Measurements from ENCODE around the gene FBXL7. TPM values are rescaled to one million over a fixed set of nuclear protein-coding genes. Genes with fewer than 3 reads are reported as not detected.

FBXL7 gene
- total and polyA plus RNA-seq, 2 experiments from 2014 or later = 4.5 to 15.2 TPM

GRCh38 chr5:15885156-15885555 lies 385.2 kb downstream of the FBXL7 start:
- no peaks in the 10 kb centered on the region for H3F3A ChIP-seq (replicated peaks; ENCODE audit: low read depth)
- no peaks in the 10 kb centered on the region for H3K4me1 ChIP-seq (ENCODE audit: insufficient read depth)
- peaks cover 4% of the 10 kb centered on the region; the same call in 2 of the 3 replicates for H3K9me3 Mint-ChIP-seq
- no peaks in the 10 kb centered on the region for H3K79me2 ChIP-seq (replicated peaks; ENCODE audit: insufficient read depth)
- DNase-seq (ENCODE audit: low spot score) (no peak), ATAC-seq (no peak)
- H3K4me3 Mint-ChIP-seq = no peak overlapping the region
- peaks cover 4% of the 10 kb centered on the region; the same call in 1 of the 3 replicates for H3K36me3 Mint-ChIP-seq (ENCODE audit: low read depth)
- no peaks in the 10 kb centered on the region for H3K27me3 ChIP-seq (ENCODE audit: insufficient read depth)
- peaks cover 4% of the 10 kb centered on the region; the same call in 1 of the 2 replicates for H3K9me2 ChIP-seq (ENCODE audit: insufficient read depth)
- no peak overlapping the region for H3K27ac ChIP-seq (ENCODE audit: low read depth)
- no peaks in the 10 kb centered on the region for H3K36me3 ChIP-seq (ENCODE audit: insufficient read depth)
- no peak overlapping the region for H2AFZ ChIP-seq
- H3K4me2 ChIP-seq = no peak overlapping the region
- peaks cover 4% of the 10 kb centered on the region; the same call in 2 of the 3 replicates for H3K4me1 Mint-ChIP-seq
- H3K27me3 Mint-ChIP-seq (ENCODE audit: insufficient read depth, low read depth, poor library complexity) = peaks cover 4% of the 10 kb centered on the region
- no peak for TF ChIP-seq ZNF462 (CRISPR knock-in tag; IDR thresholded peaks at IDR 0.05)
- H4K20me1 ChIP-seq (replicated peaks; ENCODE audit: insufficient read depth) = no peaks in the 10 kb centered on the region
- H3K4me3 ChIP-seq = no peak overlapping the region
- no peak overlapping the region for H3K27ac Mint-ChIP-seq

- ATAC-seq (no peak), DNase-seq (ENCODE audit: low spot score) (no peak)
- Histone ChIP-seq H3K4me2 (no peak overlapping the region), H3K4me1 (ENCODE audit: insufficient read depth) (no peaks in the 10 kb centered on the region), H3K79me2 (replicated peaks; ENCODE audit: insufficient read depth) (no peaks in the 10 kb centered on the region), H4K20me1 (replicated peaks; ENCODE audit: insufficient read depth) (no peaks in the 10 kb centered on the region), H3K36me3 (ENCODE audit: insufficient read depth) (no peaks in the 10 kb centered on the region), H3K27me3 (ENCODE audit: insufficient read depth) (no peaks in the 10 kb centered on the region), H3K27ac (ENCODE audit: low read depth) (no peak overlapping the region), H2AFZ (no peak overlapping the region), H3F3A (replicated peaks; ENCODE audit: low read depth) (no peaks in the 10 kb centered on the region), H3K9me2 (ENCODE audit: insufficient read depth) (peaks cover 4% of the 10 kb centered on the region; the same call in 1 of the 2 replicates), H3K4me3 (no peak overlapping the region)
- H3K4me1 Mint-ChIP-seq = peaks cover 4% of the 10 kb centered on the region; the same call in 2 of the 3 replicates
- no peak overlapping the region for H3K27ac Mint-ChIP-seq
- H3K4me3 Mint-ChIP-seq = no peak overlapping the region
- H3K36me3 Mint-ChIP-seq (ENCODE audit: low read depth) = peaks cover 4% of the 10 kb centered on the region; the same call in 1 of the 3 replicates
- H3K27me3 Mint-ChIP-seq (ENCODE audit: insufficient read depth, low read depth, poor library complexity) = peaks cover 4% of the 10 kb centered on the region
- H3K9me3 Mint-ChIP-seq = peaks cover 4% of the 10 kb centered on the region; the same call in 2 of the 3 replicates
- TF ChIP-seq JUNB (IDR thresholded peaks at IDR 0.05; ENCODE audit: unreplicated experiment) (no peak), CTCF (conservative IDR thresholded peaks at IDR 0.05; ENCODE audit: low read depth in 2 of 2) (no peak), STAT1 (IDR thresholded peaks at IDR 0.05; ENCODE audit: unreplicated experiment) (no peak), ZNF114 (CRISPR knock-in tag; IDR thresholded peaks at IDR 0.05) (no peak)
Observed at GRCh38 chr5:15886156-15886555, 386.2 kb downstream of the FBXL7 start.
